ENCODE results near the gene POP4. TPM values are rescaled to one million over a fixed set of nuclear protein-coding genes. Genes with fewer than 3 reads are reported as not detected.

POP4 gene
- total RNA-seq, 2 experiments from 2014 or later: 79.9 to 80.3 TPM

DNA sequence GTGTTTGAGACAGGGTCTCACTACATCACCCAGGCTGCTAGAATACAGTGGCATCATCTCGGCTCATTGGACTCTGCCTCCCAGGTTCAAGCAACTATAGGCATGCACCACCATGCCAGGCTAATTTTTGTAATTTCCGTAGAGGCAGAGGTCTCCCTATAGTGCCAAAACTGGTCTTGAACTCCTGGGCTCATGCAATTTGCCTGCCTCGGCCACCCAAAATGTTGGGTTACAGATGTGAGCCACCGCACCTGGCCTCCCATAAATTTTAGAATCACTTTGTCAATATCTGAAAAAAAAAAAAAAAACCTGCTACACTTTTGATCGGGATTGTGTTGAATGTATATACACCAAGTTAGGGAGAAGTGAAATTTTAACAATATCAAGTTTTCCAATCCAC is 47.3 kb downstream of the POP4 start:
- ATAC-seq (ENCODE audit: low read depth): no peak
- peaks cover 2% of the 10 kb centered on the region for H3K36me3 Mint-ChIP-seq
- POLR2A ChIA-PET: no interaction called here

DNA sequence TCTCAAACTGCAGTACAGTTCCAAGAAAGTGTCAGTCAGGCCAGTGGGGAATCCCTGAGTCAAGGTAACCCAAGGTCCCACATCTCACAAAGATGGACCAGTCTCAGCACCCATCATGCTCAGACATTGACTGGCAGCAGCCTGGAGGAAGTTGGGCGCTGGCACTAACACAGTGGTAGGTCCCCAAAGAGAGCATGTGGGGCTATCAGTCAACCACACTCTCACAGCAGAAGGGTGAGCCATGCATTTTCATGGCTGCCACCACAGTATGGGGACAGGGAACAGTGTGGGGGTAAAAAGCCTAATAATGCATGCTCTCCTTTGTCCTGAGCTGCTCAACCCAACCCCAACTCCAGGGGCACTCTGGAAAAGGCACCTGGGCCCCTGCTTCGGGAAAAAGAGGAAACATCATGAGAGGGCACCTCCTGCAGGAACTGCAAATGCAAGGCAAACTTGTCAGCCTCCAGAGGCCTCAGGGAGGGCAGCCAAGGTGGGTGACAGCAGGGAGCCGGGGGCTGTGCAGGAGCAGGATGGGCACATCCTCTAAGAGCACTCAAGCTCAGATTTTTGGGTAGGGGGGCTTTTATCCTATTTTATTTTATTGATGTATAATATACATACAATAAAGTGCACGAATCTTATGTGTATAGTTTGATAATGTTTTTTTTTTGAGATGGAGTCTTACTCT is 49.7 kb downstream of the POP4 start:
- Mint-ChIP-seq H3K4me1 (peaks cover under 1% of the 10 kb centered on the region), H3K27me3 (peaks cover 13% of the 10 kb centered on the region), H3K27ac (no peak overlapping the region), H3K4me3 (no peak overlapping the region), H3K9me3 (peaks cover 2% of the 10 kb centered on the region), H3K36me3 (peaks cover 3% of the 10 kb centered on the region)
- no peak for ATAC-seq (ENCODE audit: low read depth)
- POLR2A ChIA-PET: no interaction called here
- peak; percentile 8 for DNase-seq

More for the DNA sequence above, 47.3 kb downstream of the POP4 start:
- DNase-seq: no peak
- Mint-ChIP-seq H3K27me3 (peaks cover 13% of the 10 kb centered on the region), H3K9me3 (peaks cover 2% of the 10 kb centered on the region), H3K27ac (no peak overlapping the region), H3K4me3 (no peak overlapping the region), H3K4me1 (no peaks in the 10 kb centered on the region)

DNA sequence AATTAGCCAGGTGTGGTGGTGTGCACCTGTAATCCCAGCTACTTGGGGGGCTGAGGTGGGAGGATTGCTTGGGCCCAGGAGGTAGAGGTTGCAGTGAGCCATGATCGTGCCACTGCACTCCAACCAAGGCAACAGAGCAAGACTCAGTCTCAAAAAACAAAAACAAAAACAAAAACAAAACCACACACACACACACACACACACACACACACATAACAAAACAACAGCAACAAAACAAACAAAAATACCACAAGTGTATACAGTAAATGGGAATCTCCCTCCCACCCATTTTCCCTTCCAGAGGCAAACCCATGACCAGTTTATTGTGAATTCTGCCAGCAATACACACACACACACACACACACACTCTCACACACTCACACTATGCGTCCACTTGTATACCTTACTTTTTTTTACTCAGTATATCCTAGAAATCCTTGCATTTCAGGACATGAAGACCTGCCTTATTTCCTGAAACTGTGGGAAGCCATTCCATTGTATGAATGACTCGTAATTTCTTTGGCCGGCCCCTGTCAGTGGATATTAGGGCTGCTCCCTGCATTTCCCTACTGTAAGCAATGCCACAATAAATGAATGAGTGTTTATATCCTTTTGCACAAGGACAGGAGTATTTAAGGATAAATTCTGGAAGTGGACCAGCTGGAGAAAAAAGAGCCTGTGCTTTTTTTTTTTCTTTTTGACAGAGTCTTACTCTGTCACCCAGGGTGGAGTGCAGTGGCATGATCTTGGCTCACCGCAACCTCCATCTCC is 52.3 kb downstream of the POP4 start:
- peaks cover 3% of the 10 kb centered on the region for H3K36me3 Mint-ChIP-seq
- POLR2A ChIA-PET: no interaction called here
- no peak overlapping the region for H3K4me3 Mint-ChIP-seq

DNA sequence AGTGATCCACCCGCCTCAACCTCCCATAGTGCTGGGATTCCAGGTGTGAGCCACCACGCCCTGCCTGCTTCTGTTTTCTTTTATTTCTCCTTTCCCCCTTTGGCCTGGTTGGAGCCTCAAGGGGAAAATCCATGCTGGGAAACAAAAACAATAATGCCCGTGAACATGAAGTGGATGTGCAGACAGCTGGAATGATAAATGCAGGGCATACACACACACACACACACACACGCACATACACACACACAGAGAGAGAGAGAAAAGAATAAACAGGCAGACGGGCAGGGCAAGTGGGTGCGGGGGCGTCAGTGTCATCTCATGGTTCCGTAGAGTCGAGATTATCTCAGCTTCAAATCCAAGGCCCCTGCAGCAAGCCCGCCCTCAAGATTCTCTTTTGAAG is 54.8 kb downstream of the POP4 start:
- H3K4me1 Mint-ChIP-seq: peaks cover 28% of the 10 kb centered on the region
- peaks cover 3% of the 10 kb centered on the region for H3K36me3 Mint-ChIP-seq
- DNase-seq (no peak), ATAC-seq (ENCODE audit: low read depth) (no peak)
- no peaks in the 10 kb centered on the region for H3K9me3 Mint-ChIP-seq
- no peaks in the 10 kb centered on the region for H3K27me3 Mint-ChIP-seq
- POLR2A ChIA-PET: interaction anchor here (2.0 kb wide), 1 partner anchor 55 kb away, joined by 9 read pairs; the partner anchor contains the start of gene POP4
- H3K27ac Mint-ChIP-seq: no peak overlapping the region
- no peak overlapping the region for H3K4me3 Mint-ChIP-seq

More for the DNA sequence above, 52.3 kb downstream of the POP4 start:
- Mint-ChIP-seq H3K27me3 (peaks cover 2% of the 10 kb centered on the region), H3K27ac (no peak overlapping the region), H3K9me3 (peaks cover 2% of the 10 kb centered on the region), H3K4me1 (peaks cover 19% of the 10 kb centered on the region)
- ATAC-seq (ENCODE audit: low read depth) (no peak), DNase-seq (no peak)

DNA sequence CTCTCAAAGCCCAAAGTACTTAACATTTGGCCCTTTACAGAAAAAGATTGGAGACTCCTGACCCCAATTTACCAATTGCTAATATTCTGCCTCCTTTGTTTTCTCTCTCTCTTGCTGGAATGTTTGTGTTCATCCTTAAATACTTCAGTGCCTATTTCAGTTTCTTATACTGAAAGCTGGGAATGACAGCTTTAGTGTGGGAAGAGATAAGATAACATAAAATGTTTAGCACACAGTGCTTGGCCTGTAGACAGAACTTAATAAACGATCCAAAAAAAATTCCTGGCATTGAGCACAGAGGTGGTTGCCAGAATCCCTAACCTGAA is 56.2 kb downstream of the POP4 start:
- H3K27ac Mint-ChIP-seq: no peak overlapping the region
- peaks cover 33% of the 10 kb centered on the region for H3K4me1 Mint-ChIP-seq
- peaks cover 8% of the 10 kb centered on the region for H3K36me3 Mint-ChIP-seq
- H3K4me3 Mint-ChIP-seq: no peak overlapping the region
- no peaks in the 10 kb centered on the region for H3K9me3 Mint-ChIP-seq
- ATAC-seq (ENCODE audit: low read depth): no peak
- POLR2A ChIA-PET: interaction anchor here (1.0 to 2.6 kb wide), 3 partner anchors 10 to 56 kb away, joined by 4 to 13 read pairs (median 9); partner anchors contain the start of gene POP4
- DNase-seq: no peak
- H3K27me3 Mint-ChIP-seq: no peaks in the 10 kb centered on the region

DNA sequence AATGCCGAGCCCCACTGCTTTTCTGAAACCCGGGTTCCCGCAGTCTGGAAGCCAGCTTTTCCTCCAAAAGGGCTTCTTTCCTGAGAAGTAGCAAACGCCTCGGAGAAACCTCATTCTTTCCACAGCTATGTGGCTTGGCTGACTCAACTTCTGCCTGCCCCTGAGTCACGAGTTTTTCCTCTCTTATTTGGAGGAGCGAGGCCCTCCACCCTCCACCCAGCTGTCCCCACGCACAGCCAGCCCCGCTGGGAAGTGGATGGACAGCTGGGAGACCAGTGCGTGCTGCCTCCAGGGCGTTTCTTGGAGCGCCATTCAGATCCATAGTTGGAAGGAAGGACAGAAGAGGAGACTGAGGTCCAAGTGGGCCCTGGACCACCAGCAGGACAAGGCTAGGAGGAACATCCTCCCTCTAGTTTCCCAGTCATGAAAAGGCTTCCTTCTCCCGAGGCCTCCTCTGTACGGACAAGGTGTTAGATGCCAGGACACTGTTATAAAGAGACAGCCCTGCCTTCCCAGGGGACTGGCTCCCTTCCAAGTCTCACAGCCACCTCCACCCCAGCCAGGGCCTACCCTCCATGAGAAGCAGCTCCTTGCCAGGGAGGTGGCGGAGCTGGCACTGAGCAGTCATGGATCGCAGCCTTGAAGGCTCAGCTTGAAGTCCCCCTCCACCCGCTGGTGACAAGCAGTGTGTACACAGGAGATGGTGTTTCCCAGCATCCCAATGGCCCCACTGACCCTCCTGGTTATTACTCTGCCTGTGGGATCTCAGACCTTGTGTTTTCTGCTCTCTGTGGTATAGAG is 56.7 kb downstream of the POP4 start:
- Mint-ChIP-seq H3K36me3 (peaks cover 11% of the 10 kb centered on the region), H3K4me1 (peaks cover 37% of the 10 kb centered on the region), H3K27ac (no peak overlapping the region), H3K4me3 (peak overlapping the region; percentile 19), H3K9me3 (no peaks in the 10 kb centered on the region), H3K27me3 (no peaks in the 10 kb centered on the region)
- POLR2A ChIA-PET: interaction anchor here (0.7 to 6.9 kb wide), 5 partner anchors 9 to 56 kb away, joined by 3 to 72 read pairs (median 9); partner anchors contain the start of gene POP4
- no peak for ATAC-seq (ENCODE audit: low read depth)
- no peak for DNase-seq

DNA sequence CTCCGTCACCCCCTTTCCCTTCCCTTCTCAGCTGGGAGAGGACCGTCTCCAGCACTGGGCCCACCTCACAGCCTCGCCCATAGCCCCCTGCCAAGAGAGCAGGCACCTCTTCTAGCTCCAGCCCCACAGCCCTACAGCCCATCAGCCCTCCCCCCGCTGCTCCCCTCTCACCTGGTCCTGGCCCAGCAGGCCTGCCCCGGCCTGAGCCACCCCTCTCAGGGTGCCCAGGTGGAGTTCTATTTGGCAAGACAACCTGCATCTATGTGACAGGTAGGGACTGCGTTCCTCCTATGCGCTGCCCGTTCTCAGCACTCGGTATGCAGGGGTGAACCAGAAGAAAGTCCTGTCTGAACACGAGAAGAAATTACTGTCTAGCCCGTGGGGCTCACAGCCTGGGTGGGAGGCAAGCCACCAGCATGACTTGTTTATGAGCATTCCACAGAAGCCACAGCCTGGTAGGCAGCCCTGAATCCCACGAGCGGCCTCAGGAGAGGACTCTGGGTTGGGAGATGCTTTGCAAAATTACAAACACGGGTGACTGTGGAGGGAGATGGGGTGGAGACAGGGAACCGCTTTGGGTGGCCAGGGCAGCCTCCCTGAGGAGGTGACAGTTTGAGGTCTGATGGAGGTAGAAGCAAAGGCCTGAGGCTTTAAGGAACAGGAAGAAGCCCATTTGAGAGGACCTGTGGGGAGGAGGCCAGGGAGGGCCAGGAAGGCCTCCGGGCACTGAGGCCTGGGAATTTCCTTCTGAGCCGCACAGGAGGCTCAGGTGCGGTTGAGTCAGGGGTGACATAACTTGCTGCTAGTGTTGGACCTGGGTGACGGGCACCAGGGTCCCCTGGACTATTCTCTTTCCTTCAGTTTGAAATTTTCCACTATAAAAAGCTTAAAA is 58.0 kb downstream of the POP4 start:
- Mint-ChIP-seq H3K4me1 (peaks cover 49% of the 10 kb centered on the region), H3K27me3 (no peaks in the 10 kb centered on the region), H3K9me3 (no peaks in the 10 kb centered on the region), H3K27ac (peak overlapping the region; percentile 73), H3K36me3 (peaks cover 8% of the 10 kb centered on the region), H3K4me3 (peak overlapping the region; percentile 70)
- DNase-seq (peak; percentile 29), ATAC-seq (ENCODE audit: low read depth) (no peak)
- POLR2A ChIA-PET: interaction anchor here (0.6 to 6.9 kb wide), 7 partner anchors 8 to 454 kb away, joined by 3 to 72 read pairs (median 27); partner anchors contain the start of genes C19orf12 and POP4

DNA sequence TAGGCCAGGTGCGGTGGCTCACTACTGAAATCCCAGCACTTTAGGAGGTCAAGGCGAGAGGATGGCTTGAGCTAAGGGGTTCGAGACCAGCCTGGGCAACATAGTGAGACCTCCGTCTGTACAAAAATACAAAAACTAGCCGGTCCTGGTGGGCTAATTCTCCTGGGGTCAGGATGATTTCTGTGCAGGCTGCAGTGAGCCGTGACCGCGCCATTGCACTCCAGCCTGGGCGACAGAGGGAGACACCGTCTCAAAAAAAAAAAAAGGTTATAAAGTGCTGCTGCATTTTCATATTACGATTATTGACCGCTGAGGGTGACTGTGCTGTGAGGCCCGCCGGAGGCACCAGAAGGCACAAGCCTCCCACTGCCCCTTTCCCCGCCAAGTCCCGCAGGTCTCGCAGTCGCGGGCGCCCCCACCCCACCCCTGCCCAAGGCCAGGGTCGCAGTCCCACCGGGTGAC is 58.7 kb downstream of the POP4 start:
- POLR2A ChIA-PET: interaction anchor here (0.7 to 6.9 kb wide), 9 partner anchors 9 to 58 kb away, joined by 3 to 72 read pairs (median 27); partner anchors contain the start of genes C19orf12 and POP4
- Mint-ChIP-seq H3K27me3 (no peaks in the 10 kb centered on the region), H3K36me3 (peaks cover 12% of the 10 kb centered on the region), H3K4me3 (peak overlapping the region; percentile 70), H3K27ac (peak overlapping the region; percentile 73), H3K9me3 (no peaks in the 10 kb centered on the region), H3K4me1 (peaks cover 56% of the 10 kb centered on the region)
- no peak for DNase-seq
- no peak for ATAC-seq (ENCODE audit: low read depth)

DNA sequence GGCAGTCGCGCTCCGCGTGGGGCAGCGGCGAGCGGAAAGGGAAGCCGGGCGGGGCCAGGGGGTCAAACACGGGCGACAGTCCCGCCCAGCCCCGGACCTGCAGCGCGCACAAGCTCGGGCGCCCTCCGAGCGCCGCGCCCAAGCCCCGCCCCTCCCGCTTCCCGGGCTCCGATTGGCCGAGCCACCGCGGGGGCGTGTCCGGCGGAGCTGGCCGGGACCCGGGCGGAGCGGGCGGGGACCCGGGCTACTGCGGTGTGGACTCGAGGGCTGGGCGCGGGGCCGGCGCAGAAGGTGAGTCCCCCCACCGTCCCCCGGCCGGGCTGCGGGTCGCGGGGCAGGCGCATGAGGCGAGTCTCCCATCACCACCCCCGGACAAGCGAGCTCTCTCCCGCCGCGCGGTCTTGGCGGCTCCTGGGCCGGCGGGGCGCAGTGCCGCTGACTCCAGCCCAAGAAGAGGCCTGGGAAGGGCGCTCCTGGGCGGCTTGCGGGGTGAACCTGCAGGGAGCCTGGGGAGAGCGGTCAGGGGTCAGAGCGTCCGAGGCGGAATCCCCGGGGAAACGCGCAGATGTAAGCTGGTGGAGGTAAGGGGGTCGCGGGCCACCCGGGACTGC is 59.2 kb downstream of the POP4 start, which contains the start of gene PLEKHF1:
TSS of gene PLEKHF1 (plus strand) at position 247 of the 611 bp plus-strand sequence. CDS start 8,379 bp downstream, outside the sequence.
- Mint-ChIP-seq H3K36me3 (peaks cover 17% of the 10 kb centered on the region), H3K4me1 (peaks cover 61% of the 10 kb centered on the region)
- peak; percentile 81 for ATAC-seq (ENCODE audit: low read depth)

DNA sequence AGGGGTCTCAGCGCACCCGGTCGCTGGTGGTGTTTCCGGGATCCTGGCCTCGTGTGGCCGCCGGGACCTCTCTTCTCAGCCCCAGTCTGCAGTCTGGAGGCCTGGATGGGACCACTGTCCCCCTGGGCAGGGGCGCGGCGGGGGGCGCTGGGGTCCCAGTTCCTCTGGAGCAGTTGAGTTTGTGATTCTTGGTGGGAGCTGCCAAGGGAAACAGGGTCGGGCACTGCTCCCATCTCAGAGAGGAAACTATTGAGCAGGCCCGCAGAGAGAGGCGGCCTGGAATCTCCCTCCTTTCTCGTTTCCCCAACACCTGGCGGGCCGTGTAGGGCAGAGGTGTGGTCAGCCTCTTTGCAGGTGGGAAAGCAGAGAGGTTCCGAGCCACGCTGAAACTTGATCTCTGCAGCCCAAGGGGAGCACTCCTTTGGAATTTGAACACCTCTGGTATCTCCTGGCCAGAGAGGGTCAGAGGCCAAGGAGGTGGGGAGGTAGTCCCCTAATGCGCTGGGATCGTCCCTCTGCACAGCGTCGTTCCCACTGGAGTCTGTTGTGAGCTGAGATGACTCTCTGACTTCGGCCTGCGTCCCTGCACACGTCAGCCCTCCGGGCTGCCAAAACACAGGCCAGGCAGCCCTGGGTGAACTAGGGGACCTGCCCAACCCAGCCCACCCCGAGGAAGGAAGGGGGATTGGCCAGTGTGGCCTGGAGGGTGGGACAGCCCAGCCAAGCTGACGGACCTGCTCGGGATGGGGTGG is 59.9 kb downstream of the POP4 start:
- peaks cover 23% of the 10 kb centered on the region for H3K36me3 Mint-ChIP-seq
- ATAC-seq (ENCODE audit: low read depth) (no peak), DNase-seq (no peak)
- peak overlapping the region; percentile 88 for H3K27ac Mint-ChIP-seq
- peak overlapping the region; percentile 89 for H3K4me3 Mint-ChIP-seq
- POLR2A ChIA-PET: interaction anchor here (0.8 to 6.9 kb wide), 10 partner anchors 8 to 59 kb away, joined by 4 to 72 read pairs (median 18); partner anchors contain the start of genes C19orf12 and POP4
- no peaks in the 10 kb centered on the region for H3K27me3 Mint-ChIP-seq
- peaks cover 65% of the 10 kb centered on the region for H3K4me1 Mint-ChIP-seq
- H3K9me3 Mint-ChIP-seq: no peaks in the 10 kb centered on the region

More for the DNA sequence above, 59.2 kb downstream of the POP4 start, which contains the start of gene PLEKHF1:
- Mint-ChIP-seq H3K27me3 (no peaks in the 10 kb centered on the region), H3K4me3 (peak within 1 kb of the TSS; percentile 89), H3K27ac (peak within 1 kb of the TSS; percentile 88), H3K9me3 (no peaks in the 10 kb centered on the region)
- peak; percentile 98 for DNase-seq
- POLR2A ChIA-PET: interaction anchor here (0.8 to 6.9 kb wide), 9 partner anchors 9 to 59 kb away, joined by 4 to 72 read pairs (median 27); partner anchors contain the start of genes C19orf12 and POP4

Data from activated naive CD8-positive, alpha-beta T cell treated with anti-CD3 and anti-CD28 coated beads, Interleukin-2, amount 10 ng/mL, durations not matched to agents 7 days and 5 days (primary cell).